HTERT RPE-1 (cell line): ENCODE results near the gene POMP.

Source experiments
- in situ Hi-C: fragments of 300-500 bp; cut with MboI; formaldehyde crosslinking; loops from 4 replicates; pipeline ENCODE4 v1.14.3; 2020; ENCODE audit warnings: low sequenced_read_pairs

The POMP gene

DNA sequence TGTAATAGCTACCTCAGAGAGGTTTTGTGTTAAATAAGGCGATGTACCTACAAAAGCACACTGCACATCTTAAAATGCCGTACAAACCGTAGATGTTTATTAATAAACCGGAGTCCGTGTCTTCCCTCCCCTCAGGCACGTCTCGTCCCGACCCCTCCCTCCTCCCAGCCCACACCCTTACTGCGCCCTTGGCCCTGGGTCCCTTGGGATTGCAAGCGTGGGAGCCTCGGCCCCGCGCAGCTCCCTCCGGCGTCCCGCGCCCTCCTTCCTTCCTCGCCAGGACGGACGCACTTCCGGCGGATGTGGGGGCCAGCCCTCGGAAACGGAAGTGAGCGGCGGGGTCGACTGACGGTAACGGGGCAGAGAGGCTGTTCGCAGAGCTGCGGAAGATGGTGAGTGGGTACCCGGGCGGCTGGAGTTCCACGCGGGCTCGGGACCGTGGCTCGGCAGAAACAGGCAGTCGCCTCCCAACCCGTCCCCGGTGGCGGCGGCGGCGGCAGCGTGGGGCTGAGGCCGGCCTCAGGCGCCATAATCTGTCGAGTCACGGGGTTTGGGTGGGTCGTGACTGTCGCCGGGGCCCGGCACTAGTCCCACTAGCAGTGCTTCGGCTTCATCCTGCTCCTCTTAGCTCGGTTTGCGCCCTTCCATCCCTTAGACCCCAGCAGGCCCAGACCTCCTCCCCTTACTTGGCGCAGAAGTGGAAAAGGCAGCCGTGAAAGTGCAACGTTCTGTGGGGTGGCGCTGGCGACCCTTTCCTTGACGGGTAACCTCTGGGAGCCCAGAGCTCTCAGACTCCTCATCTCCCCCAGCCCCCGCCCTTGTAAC is at the start of gene POMP:
POMP (plus strand) TSS at position 335 of the 825 bp plus-strand sequence; CDS start at position 390, 55 bp downstream.
- in situ Hi-C loops, result no loop called here

DNA sequence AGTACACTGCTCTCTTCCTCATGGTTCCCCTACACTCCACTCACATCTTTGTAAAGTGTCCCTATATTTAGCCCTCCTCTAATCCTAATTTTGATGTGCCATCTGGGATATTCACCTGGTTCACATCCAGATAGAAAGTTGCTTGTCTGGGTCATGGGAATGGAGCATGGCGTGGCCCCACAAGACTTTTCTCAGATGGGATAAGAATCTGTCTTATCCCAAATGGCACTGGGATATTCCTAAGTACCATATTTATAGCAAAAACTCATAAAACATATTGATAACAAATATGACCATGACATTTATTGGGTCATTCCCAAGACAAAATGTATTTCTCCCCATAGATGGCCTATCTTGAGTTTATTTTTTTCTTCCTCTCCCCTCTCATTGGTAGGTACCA is 49.5 kb upstream of the POMP start:
- in situ Hi-C loops, result no loop called here

DNA sequence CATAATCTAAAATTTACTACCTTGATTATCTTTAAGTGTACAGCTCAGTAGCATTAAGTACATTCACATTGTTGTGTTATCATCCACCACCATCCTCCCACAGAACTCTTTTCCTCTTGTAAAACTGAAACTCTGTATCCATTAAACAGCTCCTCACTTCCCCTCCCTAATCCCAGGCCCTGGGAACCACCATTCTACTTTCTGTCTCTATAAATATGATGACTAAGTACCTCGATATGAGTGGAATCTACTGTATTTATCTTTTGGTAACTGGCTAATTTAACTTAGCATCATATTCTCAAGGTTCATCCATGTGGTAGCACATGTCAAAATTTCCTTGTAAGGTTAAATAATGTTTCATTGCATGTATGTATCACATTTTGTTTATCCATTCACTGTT is 49.0 kb upstream of the POMP start:
- in situ Hi-C loops, result no loop called here

DNA sequence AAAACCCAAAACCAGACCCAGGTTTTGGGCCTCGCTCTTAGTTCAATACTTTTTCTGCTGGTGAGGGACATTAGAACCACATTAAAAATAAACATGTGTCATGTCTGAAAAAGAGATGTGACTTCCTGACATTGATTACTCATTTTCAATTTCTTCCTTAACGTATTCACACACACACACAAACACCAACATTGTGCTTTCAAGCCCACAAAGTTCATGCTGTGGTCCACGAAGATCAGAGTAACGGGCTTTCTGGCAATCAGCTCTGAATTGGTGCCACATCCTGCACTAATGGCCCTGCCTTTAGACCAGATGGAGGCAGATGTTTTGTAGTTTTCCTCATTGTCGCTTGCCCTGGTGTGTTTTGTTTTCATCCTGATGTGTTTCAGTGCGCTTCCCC is 47.9 kb upstream of the POMP start:
- in situ Hi-C loops, result no loop called here

GRCh38 chr13:28611654-28612131 is 47.2 kb upstream of the POMP start:
- in situ Hi-C loops, result no loop called here

DNA sequence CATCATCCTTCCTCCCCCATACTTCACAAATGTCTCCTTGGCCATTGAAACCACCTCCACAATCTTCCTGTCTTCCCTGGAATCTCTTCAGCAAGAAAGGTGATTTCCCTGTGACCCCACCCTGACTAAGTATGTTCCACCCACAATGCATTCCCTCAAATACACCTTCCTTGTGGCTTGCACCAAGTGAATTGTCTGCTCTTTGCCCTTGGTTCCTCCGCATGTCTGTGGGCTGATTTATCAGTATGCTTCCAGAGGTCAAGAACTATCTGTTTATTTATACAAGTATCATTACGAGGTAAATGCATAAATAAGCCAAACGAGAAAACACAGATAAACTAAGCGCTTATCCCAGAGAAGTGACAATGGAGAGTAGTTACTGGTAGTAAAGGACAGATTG is 45.4 kb upstream of the POMP start:
- in situ Hi-C loops, result no loop called here

DNA sequence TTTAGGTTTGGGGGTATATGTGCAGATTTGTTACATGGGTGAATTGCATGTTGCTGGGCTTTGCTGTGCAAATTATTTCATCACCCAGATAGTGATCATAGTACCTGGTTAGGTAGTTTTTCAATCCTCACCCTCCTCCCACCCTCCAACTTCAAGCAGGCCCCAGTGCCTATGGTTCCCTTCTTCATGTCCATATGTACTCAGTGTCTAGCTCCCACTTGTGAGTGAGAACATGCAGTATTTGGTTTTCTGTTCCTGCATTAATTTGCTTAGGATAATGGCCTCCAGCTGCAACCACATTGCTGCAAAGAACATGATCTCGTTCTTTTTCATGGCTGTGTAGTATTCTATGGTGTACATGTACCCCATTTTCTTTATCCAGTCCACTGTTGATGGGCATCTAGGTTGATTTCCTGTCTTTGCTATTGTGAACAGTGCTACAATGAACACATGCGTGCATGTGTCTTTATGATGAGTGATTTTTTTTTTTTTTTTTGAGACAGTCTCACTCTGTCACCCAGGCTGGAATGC is 42.9 kb upstream of the POMP start:
- in situ Hi-C loops, result no loop called here

- in situ Hi-C loops, result no loop called here
Observed at GRCh38 chr13:28618230-28618994, 40.5 kb upstream of the POMP start.

DNA sequence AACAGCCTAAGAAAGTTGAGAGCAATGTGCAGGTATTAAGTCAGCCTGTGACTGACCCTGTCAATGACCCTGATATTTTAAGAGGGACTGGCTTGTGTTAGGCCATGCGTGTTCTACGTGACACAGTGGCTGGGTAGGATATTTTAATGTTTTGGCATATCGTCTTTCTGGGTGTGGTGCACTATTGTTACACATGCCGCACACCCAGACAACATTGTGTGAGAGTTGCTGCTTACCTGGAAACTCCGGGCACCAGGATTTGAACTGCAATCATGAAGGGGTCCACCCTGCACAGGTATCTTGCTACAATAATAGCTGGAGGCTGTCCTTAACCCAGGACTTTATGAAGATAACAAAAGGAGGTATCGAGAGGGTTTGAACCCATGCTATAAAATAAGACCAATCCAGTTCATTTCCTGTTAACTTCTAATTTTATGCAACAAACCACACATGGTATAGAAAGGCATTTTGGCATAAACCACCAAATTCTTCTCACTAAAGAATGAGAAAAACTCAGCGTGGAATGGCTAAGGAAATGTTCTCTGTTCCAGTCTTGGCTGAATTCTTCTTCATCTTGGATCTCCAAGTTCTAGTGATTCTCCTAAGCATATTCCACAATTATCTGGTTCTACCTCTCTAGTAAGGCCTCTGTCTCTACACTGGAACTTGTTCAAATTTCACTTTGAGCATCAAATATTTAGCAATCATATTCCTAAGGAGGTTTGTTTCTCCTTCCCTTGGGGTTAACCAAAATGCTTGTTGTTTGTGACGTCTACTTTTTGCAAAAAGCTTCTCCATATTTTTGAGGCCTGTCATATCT is 38.7 kb upstream of the POMP start:
- in situ Hi-C loops, result no loop called here

- in situ Hi-C loops, result no loop called here
Observed at GRCh38 chr13:28621449-28621848, 37.5 kb upstream of the POMP start.

GRCh38 chr13:28622286-28622685 is 36.6 kb upstream of the POMP start:
- in situ Hi-C loops, result no loop called here

- in situ Hi-C loops, result no loop called here
Observed at GRCh38 chr13:28623782-28624706, 34.9 kb upstream of the POMP start.

DNA sequence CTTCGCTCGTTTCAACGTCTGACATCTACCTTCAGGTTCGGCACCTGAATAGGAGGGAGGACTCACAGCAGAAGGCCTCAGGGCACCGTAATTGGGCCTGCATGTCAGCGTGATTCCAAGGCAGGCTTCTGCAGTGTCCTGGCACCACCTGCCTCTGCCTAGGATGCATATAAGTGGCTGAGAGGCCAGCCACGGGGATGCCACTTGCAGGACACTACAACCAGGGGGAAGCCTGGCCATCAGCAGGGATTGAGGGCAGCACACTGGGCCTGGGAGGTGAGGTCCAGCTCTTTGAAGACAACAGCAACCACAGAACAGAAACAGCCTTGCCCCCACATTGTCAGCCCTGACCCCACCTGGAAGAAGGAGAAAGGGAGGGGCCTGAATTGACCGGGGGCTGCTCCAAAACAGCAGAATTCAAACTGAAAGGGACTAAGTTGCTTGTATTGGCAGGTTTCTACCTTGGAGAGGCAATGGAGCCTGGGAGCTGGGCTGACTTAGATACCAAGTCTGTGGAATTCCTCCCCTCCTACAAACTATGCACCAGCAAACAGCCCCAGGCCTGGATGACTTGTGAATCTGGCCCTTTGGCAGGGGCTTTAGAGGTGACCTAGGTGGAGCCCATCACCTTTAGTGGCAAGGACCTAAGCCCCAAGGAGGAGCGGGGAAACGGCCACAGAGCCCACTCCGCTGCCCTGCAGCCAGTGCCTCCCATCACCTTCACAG is 34.1 kb upstream of the POMP start:
- in situ Hi-C loops, result no loop called here

DNA sequence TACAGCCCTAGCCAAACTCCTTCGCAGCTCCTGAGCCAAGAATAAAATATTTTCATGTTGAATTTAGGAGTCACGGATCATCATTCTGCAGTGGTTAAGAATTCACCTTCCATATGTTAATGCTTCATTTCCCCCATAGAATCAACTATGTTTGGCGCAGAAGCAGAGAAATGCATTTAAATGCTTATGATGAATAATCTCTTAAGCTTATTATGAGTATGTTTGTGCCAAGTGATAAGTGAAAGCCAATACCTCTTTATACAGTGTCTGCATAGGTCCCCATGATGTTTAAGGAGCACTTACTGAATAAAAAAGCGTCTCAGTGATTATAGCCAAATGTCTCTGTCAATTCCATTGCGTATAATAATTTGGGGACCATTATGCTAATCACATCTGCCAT is 32.7 kb upstream of the POMP start:
- in situ Hi-C loops, result no loop called here

GRCh38 chr13:28628241-28628640 is 30.7 kb upstream of the POMP start:
- in situ Hi-C loops, result no loop called here

- in situ Hi-C loops, result no loop called here
Observed at GRCh38 chr13:28630869-28631268, 28.1 kb upstream of the POMP start.

- in situ Hi-C loops, result no loop called here
Observed at GRCh38 chr13:28631801-28632200, 27.1 kb upstream of the POMP start.

GRCh38 chr13:28636069-28636468 is 22.9 kb upstream of the POMP start:
- in situ Hi-C loops, result no loop called here

GRCh38 chr13:28636677-28637317 is 22.1 kb upstream of the POMP start:
- in situ Hi-C loops, result no loop called here
